HepG2 (cell line): ENCODE results near the gene IGIP. TPM values are rescaled to one million over a fixed set of nuclear protein-coding genes. Genes with fewer than 3 reads are reported as not detected.

Source experiments
- MTERF4 ChIP-seq: sonication (generic); formaldehyde crosslinking; IDR thresholded peaks from 2 replicates; pipeline ENCODE4 v1.8.0; 2023; ENCODE audit warnings: mild to moderate bottlenecking, missing genetic modification reagents
- SRSF1 ChIP-seq: fragments of 200-400 bp; formaldehyde crosslinking; optimal IDR thresholded peaks from 2 replicates; pipeline ENCODE3; 2017; ENCODE audit warnings: mild to moderate bottlenecking, low read depth, low read length, moderate library complexity
- SRY ChIP-seq: sonication (generic); formaldehyde crosslinking; IDR thresholded peaks from 2 replicates; pipeline ENCODE4 v1.8.0; 2022; ENCODE audit warnings: mild to moderate bottlenecking, missing genetic modification reagents
- TBX2 ChIP-seq: sonication (generic); formaldehyde crosslinking; IDR thresholded peaks from 2 replicates; pipeline ENCODE4 v1.5.0; 2020; ENCODE audit warnings: missing genetic modification reagents, mild to moderate bottlenecking, borderline replicate concordance
- ZFX ChIP-seq: sonication (generic); formaldehyde crosslinking; IDR thresholded peaks from 2 replicates; pipeline ENCODE4 v1.4.0; 2020; ENCODE audit warnings: mild to moderate bottlenecking, low read depth, missing genetic modification reagents, moderate library complexity
- ZNF501 ChIP-seq: sonication (generic); formaldehyde crosslinking; IDR thresholded peaks from 2 replicates; pipeline ENCODE4 v1.5.1; 2020; ENCODE audit warnings: mild to moderate bottlenecking, moderate library complexity, missing genetic modification reagents
- ZNF710 ChIP-seq: sonication (generic); formaldehyde crosslinking; IDR thresholded peaks from 2 replicates; pipeline ENCODE4 v1.5.0; 2020; ENCODE audit warnings: mild to moderate bottlenecking, missing genetic modification reagents, borderline replicate concordance
- polyA plus RNA-seq, 8 experiments: library from polyadenylated mRNA; depleted of rRNA in 3 of 8; stranded (reverse) in 7 of 8; unstranded in 1 of 8; fragments of >200 nt; fragmentation: Illumina TruSeq in 4 of 8; extraction: Trizol in 4 of 8; gene quantifications; 2 replicates each; pipeline versions ENCODE4 v1.2.1 to v1.2.3, GENCODE V29; 2011 to 2016; ENCODE audit warnings: low read depth in 4 of 8, missing spikeins in 1 of 8, mixed read lengths in 1 of 8; ENCODE audit not compliant: insufficient read depth in 1 of 8
- total RNA-seq, 5 experiments: library from RNA; depleted of rRNA; stranded (reverse); fragments of >200 nt; fragmentation: Illumina TruSeq; extraction: Trizol; gene quantifications; 2 replicates each; pipeline ENCODE4 v1.2.3, GENCODE V29; 2016; ENCODE audit warnings: low read depth in 1 of 5

Gene IGIP
- total and polyA plus RNA-seq, 2 of the 13 experiments (the other 11 are each of a cell fraction or from before 2014, with no cell fraction given): 1.7 to 2.1 TPM

- 0 out of 2 replicates have a peak, but pooled peaks have one; percentile 14 for TF ChIP-seq ZNF710 (CRISPR knock-in tag)
- TF ChIP-seq ZFX (CRISPR knock-in tag): peak; percentile 39; the same call in 1 of the 2 replicates
- peak; percentile 1 for TF ChIP-seq SRSF1
- TF ChIP-seq MTERF4 (CRISPR knock-in tag): peak; percentile 43; the same call in 1 of the 2 replicates
- 0 out of 2 replicates have a peak, but pooled peaks have one; percentile 7 for TF ChIP-seq TBX2
- TF ChIP-seq SRY (CRISPR knock-in tag): 0 out of 2 replicates have a peak, but pooled peaks have one; percentile 15
- TF ChIP-seq ZNF501 (CRISPR knock-in tag): peak; percentile 35; the same call in 1 of the 2 replicates
Measured at GRCh38 chr5:140108093-140109017, 17.4 kb upstream of the IGIP start (continued).
